Measurements from ENCODE around the gene CDAN1. TPM values are rescaled to one million over a fixed set of nuclear protein-coding genes. Genes with fewer than 3 reads are reported as not detected.

The CDAN1 gene
- total and polyA plus RNA-seq, 2 donors (not counting 3 experiments of a cell fraction or from before 2014, with no cell fraction given): 7.2 to 23.4 TPM

DNA sequence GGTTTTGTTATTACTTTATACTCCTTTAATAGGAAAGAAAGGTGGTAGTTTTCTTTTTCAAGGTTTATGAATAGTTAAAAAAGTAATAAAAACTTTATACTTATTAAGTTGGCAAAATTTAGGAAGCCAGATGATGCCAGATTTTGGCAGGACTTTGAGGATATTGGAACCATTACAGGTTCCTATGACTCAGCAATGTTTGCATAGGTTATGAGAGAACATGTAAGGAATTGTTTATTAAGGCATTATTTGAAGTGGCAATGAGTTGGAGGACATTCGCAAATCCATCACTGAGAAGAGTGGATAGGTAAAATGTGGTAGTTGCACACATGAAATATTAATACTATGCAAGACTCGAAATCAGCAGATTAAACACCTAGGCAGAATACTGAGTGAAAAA lies 29.9 kb downstream of the CDAN1 start:
- POLR2A ChIA-PET: no interaction called here
- DNase-seq (ENCODE audit: low read depth, low spot score) (peak; percentile 72), FAIRE-seq (no peak)
- Histone ChIP-seq H3K27me3 (ENCODE audit: control insufficient read depth in 2 of 2, insufficient read depth in 2 of 2, low read length in 2 of 2) (no peaks in the 10 kb centered on the region), H4K20me1 (replicated peaks; ENCODE audit: control insufficient read depth, extremely low read depth, insufficient read depth, low read length) (no peaks in the 10 kb centered on the region), H3K27ac (ENCODE audit: insufficient read depth, low read depth, low read length) (no peak overlapping the region), H3K4me2 (ENCODE audit: insufficient read depth, low read length) (no peak overlapping the region), H3K79me2 (ENCODE audit: control insufficient read depth, insufficient read depth, low read length) (no peaks in the 10 kb centered on the region), H3K36me3 (ENCODE audit: control insufficient read depth in 2 of 2, extremely low read depth in 1 of 2, insufficient read depth in 2 of 2, low read length in 2 of 2) (no peaks in the 10 kb centered on the region), H3K4me1 (ENCODE audit: control insufficient read depth, extremely low read depth, insufficient read depth, low read length) (peaks cover 12% of the 10 kb centered on the region), H3K4me3 (replicated peaks in 1 of 3; ENCODE audit: insufficient read depth in 1 of 3, low read depth in 1 of 3, low read length in 3 of 3) (no peak overlapping the region), H2AFZ (ENCODE audit: low read depth, low read length) (no peak overlapping the region), H3K9ac (replicated peaks; ENCODE audit: extremely low read depth, insufficient read depth, low read length) (no peak overlapping the region), H3K9me1 (replicated peaks; ENCODE audit: control insufficient read depth, extremely low read depth, insufficient read depth, low read length) (no peaks in the 10 kb centered on the region), H3K9me3 (replicated peaks; ENCODE audit: control insufficient read depth, insufficient read depth, low read length) (no peaks in the 10 kb centered on the region)
- dilution Hi-C loops (cut with MboI; ENCODE audit: extremely low pct_ligation_motif_present, low sequenced_read_pairs): no loop called here
- no peak for TF ChIP-seq MYC (IDR thresholded peaks at IDR 0.05; ENCODE audit: low read depth, low read length)
- peak; percentile 10 for TF ChIP-seq JUN (IDR thresholded peaks at IDR 0.05; ENCODE audit: borderline replicate concordance, insufficient read depth, insufficient read length, low read depth)
- BruUV-seq (replicated peaks): no TSS peak
- CTCF ChIA-PET: interaction anchor here (1.8 to 6.3 kb wide), 5 partner anchors 16 to 578 kb away, joined by 10 to 75 read pairs (median 31); no protein-coding TSS in a partner anchor
- intact Hi-C loops (cut with micrococcal nuclease): loop anchor here (10.0 kb wide), 3 partner anchors 328 to 578 kb away; no protein-coding TSS in a partner anchor

DNA sequence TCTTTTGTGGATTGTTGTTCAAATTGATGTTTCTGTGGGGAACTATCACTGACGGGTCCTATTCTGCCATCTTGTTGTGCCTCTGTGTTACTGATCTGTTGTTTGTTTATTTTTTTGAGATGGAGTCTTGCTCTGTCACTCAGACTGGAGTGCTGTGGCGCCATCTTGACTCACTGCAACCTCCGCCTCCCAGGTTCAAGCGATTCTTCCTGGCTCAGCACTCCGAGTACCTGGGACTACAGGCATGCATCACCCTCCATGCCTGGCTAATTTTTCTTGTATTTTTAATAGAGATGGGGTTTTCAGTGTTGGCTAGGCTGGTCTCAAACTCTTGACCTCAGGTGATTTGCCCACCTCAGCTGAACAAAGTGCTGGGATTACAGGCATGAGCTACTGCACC lies 31.6 kb downstream of the CDAN1 start:
- ChIA-PET CTCF (interaction anchor here (1.0 to 6.3 kb wide), 6 partner anchors 17 to 580 kb away, joined by 3 to 75 read pairs (median 24); no protein-coding TSS in a partner anchor), POLR2A (no interaction called here)
- H3K9me3 ChIP-seq (replicated peaks; ENCODE audit: control insufficient read depth, insufficient read depth, low read length): no peaks in the 10 kb centered on the region
- FAIRE-seq (no peak), DNase-seq (ENCODE audit: low read depth, low spot score) (no peak)
- no peak overlapping the region for H2AFZ ChIP-seq (ENCODE audit: low read depth, low read length)
- TF ChIP-seq FOS (IDR thresholded peaks at IDR 0.05; ENCODE audit: borderline replicate concordance, insufficient read depth, low read length): no peak
- H3K4me2 ChIP-seq (ENCODE audit: insufficient read depth, low read length): no peak overlapping the region
- no TSS peak for BruUV-seq (replicated peaks)
- H3K4me3 ChIP-seq (replicated peaks in 1 of 3; ENCODE audit: insufficient read depth in 1 of 3, low read depth in 1 of 3, low read length in 3 of 3): no peak overlapping the region
- intact Hi-C loops (cut with micrococcal nuclease): loop anchor here (10.0 kb wide), 3 partner anchors 329 to 579 kb away; no protein-coding TSS in a partner anchor
- no peak overlapping the region for H3K27ac ChIP-seq (ENCODE audit: insufficient read depth, low read depth, low read length)
- no peaks in the 10 kb centered on the region for H3K9me1 ChIP-seq (replicated peaks; ENCODE audit: control insufficient read depth, extremely low read depth, insufficient read depth, low read length)
- H3K27me3 ChIP-seq (ENCODE audit: control insufficient read depth in 2 of 2, insufficient read depth in 2 of 2, low read length in 2 of 2): no peaks in the 10 kb centered on the region
- no peaks in the 10 kb centered on the region for H3K79me2 ChIP-seq (ENCODE audit: control insufficient read depth, insufficient read depth, low read length)
- dilution Hi-C loops (cut with MboI; ENCODE audit: extremely low pct_ligation_motif_present, low sequenced_read_pairs): no loop called here
- no peaks in the 10 kb centered on the region for H4K20me1 ChIP-seq (replicated peaks; ENCODE audit: control insufficient read depth, extremely low read depth, insufficient read depth, low read length)
- no peak overlapping the region for H3K9ac ChIP-seq (replicated peaks; ENCODE audit: extremely low read depth, insufficient read depth, low read length)
- H3K4me1 ChIP-seq (ENCODE audit: control insufficient read depth, extremely low read depth, insufficient read depth, low read length): peaks cover 12% of the 10 kb centered on the region
- H3K36me3 ChIP-seq (ENCODE audit: control insufficient read depth in 2 of 2, extremely low read depth in 1 of 2, insufficient read depth in 2 of 2, low read length in 2 of 2): no peaks in the 10 kb centered on the region
